ENCODE results near the gene TXNDC11.

Gene TXNDC11

DNA sequence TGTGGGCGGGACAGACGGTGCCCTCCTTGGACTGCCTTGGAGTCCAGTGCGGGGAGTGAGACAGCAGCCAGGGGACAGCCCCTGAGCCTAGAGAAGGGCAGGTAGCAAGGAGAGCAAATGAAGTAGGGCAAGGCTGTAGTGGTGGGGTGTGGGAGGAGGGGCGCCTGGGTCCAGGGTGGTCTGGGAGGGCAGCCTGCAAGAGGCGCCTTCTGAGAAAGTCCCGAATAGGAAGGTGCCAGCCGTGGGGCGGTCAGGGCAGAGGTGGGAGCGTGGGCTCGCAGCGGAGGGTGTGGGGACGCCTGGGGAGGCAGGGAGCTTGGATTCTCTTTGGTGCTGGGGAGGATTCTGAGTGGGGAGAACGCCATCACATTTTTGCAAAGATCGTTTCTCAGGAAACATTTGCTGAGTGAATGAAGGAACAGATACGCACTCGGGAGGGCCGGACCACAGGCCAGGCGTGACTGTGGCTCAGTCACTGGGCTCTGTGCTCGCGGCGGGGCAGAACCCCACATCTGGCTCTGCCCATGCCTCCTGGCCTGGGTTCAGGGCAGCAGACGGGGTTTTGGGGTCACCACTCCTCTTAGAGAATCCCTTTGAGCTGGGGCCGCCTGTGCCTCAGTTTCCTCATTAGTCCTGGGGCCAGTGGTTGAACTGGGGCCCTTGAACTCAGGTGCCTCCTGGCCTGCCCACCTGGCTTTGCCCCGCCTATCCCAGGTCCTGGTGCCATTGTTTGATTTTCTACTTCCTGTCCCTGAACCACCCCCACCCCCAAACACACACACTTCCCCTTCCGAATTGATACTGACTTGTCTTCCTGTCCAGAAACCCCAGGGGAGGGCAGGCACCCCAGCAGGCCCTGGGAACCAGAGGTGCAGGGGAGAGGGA is 70.2 kb downstream of the TXNDC11 start:
- Mint-ChIP-seq H3K27me3 (no peaks in the 10 kb centered on the region), H3K4me3 (peak overlapping the region; percentile 59), H3K9me3 (no peaks in the 10 kb centered on the region), H3K4me1 (peaks cover 41% of the 10 kb centered on the region), H3K27ac (ENCODE audit: low read depth) (peak overlapping the region; percentile 84), H3K36me3 (ENCODE audit: insufficient read depth) (peaks cover 19% of the 10 kb centered on the region)
- ATAC-seq (replicated peaks; ENCODE audit: extremely low read depth, poor library complexity, severe bottlenecking) (peak; percentile 21), DNase-seq (ENCODE audit: low spot score in 2 of 2) (no peak)

DNA sequence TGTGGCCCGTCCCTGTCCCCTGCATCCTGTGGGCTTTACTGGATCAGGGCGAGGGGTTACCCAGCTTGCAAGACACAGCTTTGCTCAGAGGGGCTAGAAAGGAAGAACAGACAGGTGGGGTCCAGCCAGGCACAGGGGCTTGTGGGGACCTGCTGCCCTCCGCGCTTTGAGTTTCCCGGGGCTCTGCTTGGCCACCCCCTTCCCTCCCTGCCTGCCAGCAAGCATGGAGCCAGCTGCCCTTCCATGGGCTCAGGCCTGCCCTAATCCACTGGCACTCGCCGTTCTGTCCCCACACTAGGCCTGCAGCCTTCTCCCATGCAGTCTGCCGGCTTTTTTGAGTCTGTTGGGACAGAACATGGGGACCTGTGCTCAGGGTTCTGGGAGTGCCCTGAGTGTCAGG is 71.0 kb downstream of the TXNDC11 start:
- H3K36me3 Mint-ChIP-seq (ENCODE audit: insufficient read depth): peaks cover 18% of the 10 kb centered on the region
- ATAC-seq (replicated peaks; ENCODE audit: extremely low read depth, poor library complexity, severe bottlenecking) (no peak), DNase-seq (ENCODE audit: low spot score in 2 of 2) (no peak)
- H3K4me1 Mint-ChIP-seq: peaks cover 43% of the 10 kb centered on the region
- H3K27me3 Mint-ChIP-seq: no peaks in the 10 kb centered on the region
- peak overlapping the region; percentile 84 for H3K27ac Mint-ChIP-seq (ENCODE audit: low read depth)
- H3K9me3 Mint-ChIP-seq: no peaks in the 10 kb centered on the region
- peak overlapping the region; percentile 59 for H3K4me3 Mint-ChIP-seq

DNA sequence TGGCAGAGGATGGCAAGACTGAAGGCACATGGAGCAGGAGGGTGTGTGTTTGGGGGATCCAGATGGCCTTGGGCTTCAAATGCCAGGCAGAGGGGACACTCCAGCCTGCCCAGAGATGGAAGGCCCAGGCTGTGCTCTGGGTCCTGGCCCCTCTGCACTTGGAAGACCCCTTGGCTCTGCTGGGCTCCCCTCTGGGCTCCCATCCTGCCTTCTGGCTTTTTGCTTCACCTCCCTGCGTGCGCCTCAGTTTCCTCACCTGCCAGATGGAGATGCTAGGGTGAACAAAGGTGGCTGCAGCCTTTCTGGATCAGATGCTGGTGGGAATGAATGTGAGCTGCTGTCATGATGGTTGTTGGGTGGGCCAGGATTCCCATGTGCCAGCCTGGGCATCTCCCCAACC is 71.4 kb downstream of the TXNDC11 start:
- no peaks in the 10 kb centered on the region for H3K27me3 Mint-ChIP-seq
- no peak for ATAC-seq (replicated peaks; ENCODE audit: extremely low read depth, poor library complexity, severe bottlenecking)
- no peak for DNase-seq (ENCODE audit: low spot score in 2 of 2)
- peaks cover 46% of the 10 kb centered on the region for H3K4me1 Mint-ChIP-seq
- H3K27ac Mint-ChIP-seq (ENCODE audit: low read depth): peak overlapping the region; percentile 84
- peaks cover 18% of the 10 kb centered on the region for H3K36me3 Mint-ChIP-seq (ENCODE audit: insufficient read depth)
- H3K9me3 Mint-ChIP-seq: no peaks in the 10 kb centered on the region
- peak overlapping the region; percentile 70 for H3K4me3 Mint-ChIP-seq

DNA sequence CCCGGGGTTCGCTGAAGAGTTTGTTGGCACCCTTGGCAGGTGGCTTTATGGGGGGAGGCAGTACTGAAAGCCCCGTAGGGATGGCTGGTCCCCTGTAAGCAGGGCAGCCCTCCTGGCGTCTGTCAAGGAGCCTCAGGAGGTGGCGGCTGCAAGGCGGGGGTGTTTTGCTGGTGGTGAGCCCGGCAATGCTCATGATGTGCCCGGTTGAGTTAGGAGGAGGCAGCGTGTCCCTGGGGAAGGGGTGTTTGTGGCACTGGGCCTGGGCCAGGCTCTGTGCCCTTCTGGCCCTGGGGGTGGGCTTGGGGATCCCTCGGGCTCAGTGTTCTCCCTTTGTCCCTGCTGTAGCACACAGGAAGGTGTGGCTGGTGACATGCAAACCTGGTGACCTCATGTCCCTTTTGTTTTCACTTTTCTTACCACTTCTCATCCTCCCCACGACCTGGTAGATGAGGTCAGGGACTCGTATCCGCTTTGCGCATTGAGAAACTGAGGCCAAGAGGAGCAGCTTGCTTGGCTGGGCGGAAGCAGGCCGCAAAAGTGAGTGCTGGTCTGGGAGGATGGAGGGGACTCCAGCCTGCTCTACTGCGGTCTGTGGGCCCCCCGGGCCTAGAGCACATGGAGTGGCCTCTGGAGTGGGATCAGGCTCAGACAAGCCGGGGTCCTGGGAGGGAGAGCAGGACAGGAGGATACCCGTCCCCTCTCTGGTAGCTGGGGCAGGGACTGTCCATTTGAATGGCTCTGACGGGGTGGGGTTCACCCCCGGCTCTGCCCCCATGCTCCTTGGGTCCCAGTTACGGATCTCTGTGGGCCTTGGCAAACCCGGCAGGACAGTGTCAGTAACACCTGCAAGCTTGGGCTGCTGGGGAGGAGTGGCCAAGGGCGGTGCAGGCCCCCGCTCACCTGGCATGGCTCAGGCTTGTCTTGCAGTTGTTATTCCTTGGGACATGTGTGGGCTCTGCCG is 72.2 kb downstream of the TXNDC11 start:
- Mint-ChIP-seq H3K36me3 (ENCODE audit: insufficient read depth) (peaks cover 14% of the 10 kb centered on the region), H3K27me3 (no peaks in the 10 kb centered on the region), H3K27ac (ENCODE audit: low read depth) (peak overlapping the region; percentile 84), H3K4me3 (peak overlapping the region; percentile 70), H3K4me1 (peaks cover 54% of the 10 kb centered on the region), H3K9me3 (no peaks in the 10 kb centered on the region)
- ATAC-seq (replicated peaks; ENCODE audit: extremely low read depth, poor library complexity, severe bottlenecking) (no peak), DNase-seq (ENCODE audit: low spot score in 2 of 2) (no peak)

DNA sequence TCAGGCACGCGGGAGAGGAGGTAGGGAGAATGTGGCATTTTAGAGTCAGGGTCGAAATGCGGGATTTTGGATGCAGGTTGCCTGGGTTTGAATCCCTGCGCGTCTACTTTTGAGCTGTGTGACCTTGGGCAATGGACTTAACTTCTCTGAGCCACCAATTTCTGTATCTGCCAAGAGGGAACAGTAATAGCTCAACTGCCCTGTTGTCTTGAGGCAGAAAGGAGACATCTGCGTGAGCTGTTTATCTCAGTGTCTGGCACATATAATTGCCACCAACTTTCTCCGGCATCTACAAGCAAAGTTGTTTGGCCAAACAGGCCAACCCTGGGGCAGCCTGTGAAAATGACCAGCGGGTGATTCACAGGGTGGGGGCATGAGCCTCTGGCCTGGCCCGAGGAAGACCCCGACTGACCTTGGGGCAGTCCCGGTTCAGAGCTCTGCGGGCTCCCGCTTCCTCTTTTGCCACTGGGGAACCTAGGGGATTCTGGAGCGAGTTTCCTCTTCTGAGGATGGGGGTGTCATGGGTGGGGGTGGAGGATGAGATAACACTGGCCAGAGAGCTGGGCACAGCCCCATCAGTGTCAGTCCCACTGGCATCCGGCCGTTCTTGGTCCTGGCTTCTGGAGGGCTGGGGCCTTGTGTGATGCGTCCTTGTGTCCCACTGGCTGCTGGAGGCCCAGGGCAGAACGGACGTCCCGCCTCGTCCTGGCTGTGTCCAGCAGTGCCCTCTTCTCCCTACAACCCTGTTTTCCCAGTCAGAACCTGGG is 73.1 kb downstream of the TXNDC11 start:
- Mint-ChIP-seq H3K4me1 (peaks cover 57% of the 10 kb centered on the region), H3K27ac (ENCODE audit: low read depth) (peak overlapping the region; percentile 84), H3K27me3 (no peaks in the 10 kb centered on the region), H3K9me3 (no peaks in the 10 kb centered on the region), H3K36me3 (ENCODE audit: insufficient read depth) (peaks cover 12% of the 10 kb centered on the region), H3K4me3 (peak overlapping the region; percentile 70)
- DNase-seq (ENCODE audit: low spot score in 2 of 2): no peak
- no peak for ATAC-seq (replicated peaks; ENCODE audit: extremely low read depth, poor library complexity, severe bottlenecking)

DNA sequence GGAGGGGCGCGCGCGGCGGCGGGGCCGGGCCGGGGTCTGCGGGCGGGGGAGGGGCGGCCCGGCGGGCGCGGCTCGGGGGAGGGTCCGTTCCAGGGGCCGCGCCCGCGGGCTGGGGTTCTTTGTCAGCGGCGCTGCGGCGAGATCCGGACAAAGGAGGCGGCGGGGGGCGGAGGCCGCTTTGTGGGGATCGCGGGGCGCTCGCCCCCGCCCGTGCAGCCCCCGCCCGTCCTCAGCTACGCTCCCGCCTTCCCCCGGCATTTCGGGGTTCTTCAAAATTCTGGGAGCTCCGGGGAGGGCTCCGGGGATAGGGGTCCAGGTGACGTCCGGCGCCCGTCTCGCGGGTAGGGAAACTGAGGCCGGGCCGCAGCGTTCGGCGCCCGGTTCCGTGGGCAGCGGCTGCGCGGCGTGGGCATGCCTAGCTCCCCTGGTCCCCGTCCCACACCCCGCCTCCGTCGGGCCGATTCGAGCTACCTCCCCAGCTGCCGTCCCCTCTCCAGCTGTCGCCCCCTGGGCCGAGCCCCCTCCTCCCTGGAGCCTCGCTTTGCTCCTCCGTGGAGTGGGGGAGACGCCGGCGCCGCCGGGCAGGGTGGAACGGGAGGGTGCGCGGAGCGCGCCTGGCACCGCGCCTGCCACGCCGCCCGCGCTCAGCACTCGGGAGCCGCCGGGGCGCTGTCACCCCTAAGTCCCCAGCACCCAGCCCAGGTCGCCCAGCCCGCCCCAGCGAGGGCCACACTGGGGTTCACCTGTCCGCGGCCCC is 73.9 kb downstream of the TXNDC11 start:
- H3K27me3 Mint-ChIP-seq: no peaks in the 10 kb centered on the region
- no peak overlapping the region for H3K27ac Mint-ChIP-seq (ENCODE audit: low read depth)
- no peak for ATAC-seq (replicated peaks; ENCODE audit: extremely low read depth, poor library complexity, severe bottlenecking)
- H3K9me3 Mint-ChIP-seq: no peaks in the 10 kb centered on the region
- H3K4me1 Mint-ChIP-seq: peaks cover 64% of the 10 kb centered on the region
- peak overlapping the region; percentile 70 for H3K4me3 Mint-ChIP-seq
- peaks cover 14% of the 10 kb centered on the region for H3K36me3 Mint-ChIP-seq (ENCODE audit: insufficient read depth)
- no peak for DNase-seq (ENCODE audit: low spot score in 2 of 2)

DNA sequence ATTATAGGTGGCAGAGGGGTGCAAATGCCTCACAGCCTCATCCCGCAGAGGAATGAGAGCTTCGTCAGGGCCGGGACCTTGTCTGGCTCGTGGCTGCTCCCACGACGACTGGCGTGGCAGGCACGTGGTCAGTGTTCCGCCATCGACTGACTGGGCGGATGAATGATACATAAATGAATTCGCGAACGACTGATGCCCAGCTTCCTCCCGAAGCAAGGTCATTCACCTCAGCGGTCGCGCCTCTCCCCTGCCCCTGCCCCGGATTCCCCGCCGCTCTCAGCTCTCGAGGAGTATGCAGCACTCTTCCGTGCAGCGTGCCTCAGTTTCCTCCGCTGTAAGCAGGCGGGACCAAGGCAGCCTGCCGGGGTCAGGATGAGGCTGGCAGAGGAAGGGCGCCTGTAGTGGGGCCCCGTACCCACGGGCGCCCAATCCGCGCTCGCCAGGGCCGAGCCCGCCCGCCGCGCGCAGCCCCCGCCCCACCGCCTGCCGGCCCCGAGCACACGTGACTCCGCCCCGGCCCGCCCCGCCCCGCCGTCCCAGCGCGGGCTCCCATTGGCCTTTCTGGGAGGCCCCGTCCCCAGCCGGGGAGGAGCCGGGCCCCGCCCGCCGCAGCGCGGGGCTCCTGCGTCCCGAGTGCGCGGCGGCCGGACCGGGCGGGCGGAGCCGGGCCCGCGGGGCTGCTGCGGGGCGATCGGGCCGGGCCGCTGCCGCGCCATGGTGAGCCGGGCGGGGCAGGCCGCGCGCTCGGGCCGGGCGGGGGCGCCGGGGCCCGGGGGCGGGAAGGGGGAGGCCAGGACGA is 74.6 kb downstream of the TXNDC11 start, which contains the start of gene SNN:
SNN (plus strand) TSS at position 632 of the 799 bp plus-strand sequence. CDS start 7,605 bp downstream, outside the sequence.
- Mint-ChIP-seq H3K27ac (ENCODE audit: low read depth) (no peak within 1 kb of the TSS), H3K9me3 (no peaks in the 10 kb centered on the region), H3K36me3 (ENCODE audit: insufficient read depth) (peaks cover 14% of the 10 kb centered on the region), H3K27me3 (no peaks in the 10 kb centered on the region), H3K4me3 (peak within 1 kb of the TSS; percentile 71), H3K4me1 (peaks cover 58% of the 10 kb centered on the region)
- DNase-seq (ENCODE audit: low spot score in 2 of 2) (peak; percentile 61 to 72), ATAC-seq (replicated peaks; ENCODE audit: extremely low read depth, poor library complexity, severe bottlenecking) (peak; percentile 82)

DNA sequence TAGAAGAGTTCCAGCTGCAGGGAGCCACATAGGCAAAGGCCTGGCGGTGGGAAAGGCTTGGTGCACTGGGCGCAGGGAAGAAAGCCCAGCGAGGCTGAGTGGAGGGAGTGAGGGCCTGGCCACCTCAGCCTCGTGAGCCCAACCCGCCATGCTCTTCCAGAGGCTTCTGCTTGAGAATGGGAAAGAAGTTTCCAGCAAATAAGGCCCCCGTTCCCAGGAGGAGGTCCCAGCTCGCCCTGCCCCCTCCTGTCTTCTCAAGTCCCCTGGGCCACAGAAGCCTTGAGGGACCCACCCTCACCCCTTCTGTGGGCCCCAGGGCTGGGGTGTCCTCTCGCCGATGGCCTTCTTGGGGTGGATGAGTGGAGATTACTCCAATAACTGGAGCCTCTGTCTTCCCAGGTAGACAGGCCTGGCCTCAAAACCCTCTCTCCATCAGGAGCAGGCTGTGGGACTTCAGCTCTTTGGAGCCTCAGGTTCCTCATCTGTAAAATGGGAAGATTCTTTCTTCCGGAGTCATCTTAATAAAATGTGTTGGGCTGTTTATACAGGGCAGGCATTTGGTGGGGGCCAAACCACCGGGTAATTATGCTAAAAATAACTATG is 75.3 kb downstream of the TXNDC11 start:
- DNase-seq (ENCODE audit: low spot score in 2 of 2) (no peak), ATAC-seq (replicated peaks; ENCODE audit: extremely low read depth, poor library complexity, severe bottlenecking) (no peak)
- Mint-ChIP-seq H3K4me3 (peak overlapping the region; percentile 71), H3K4me1 (peaks cover 51% of the 10 kb centered on the region), H3K27me3 (no peaks in the 10 kb centered on the region), H3K9me3 (no peaks in the 10 kb centered on the region), H3K27ac (ENCODE audit: low read depth) (no peak overlapping the region), H3K36me3 (ENCODE audit: insufficient read depth) (peaks cover 11% of the 10 kb centered on the region)

DNA sequence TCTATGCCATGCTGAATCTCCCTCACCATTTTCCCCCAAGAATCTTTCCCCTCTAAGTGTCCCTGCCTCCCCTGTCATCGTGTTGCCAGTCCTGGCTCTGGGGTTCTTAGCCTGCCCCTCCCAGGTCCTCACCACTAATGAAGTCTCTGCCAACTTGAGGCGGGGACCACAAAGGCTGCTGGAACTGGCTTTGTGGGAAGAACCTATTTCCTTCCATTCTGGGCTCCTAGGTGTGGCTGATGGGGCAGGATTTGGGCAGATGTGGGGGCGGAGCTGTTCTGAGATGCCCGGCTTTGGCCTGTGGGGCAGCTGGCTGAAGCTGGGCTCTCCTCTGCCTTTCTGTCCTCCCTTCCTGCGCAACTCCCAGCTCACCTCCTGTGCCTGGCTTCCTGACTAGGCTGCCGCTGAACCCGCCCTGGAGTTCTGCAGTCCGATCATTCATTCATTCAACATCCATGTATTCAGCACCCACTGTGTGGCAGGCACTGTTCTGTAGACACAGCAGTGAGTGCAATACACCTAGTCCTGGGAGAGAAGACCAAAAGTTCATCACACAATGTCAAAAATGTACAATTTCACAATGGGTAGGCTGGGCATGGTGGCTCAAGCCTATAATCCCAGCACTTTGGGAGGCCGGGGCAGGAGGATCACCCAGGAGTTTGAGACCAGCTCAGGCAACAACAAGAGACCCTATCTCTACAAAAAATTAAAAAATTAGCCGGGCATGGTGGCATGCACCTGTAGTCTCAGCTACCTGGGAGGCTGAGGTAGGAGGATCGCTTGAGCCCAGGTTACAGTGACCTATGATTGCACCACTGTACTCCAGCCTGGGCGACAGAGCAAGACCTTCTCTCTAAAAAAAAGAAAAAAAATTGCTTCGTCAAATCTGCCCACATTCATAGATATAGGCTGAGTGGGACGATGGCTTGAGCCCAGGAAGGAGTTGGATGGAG is 76.3 kb downstream of the TXNDC11 start:
- H3K4me1 Mint-ChIP-seq: peaks cover 45% of the 10 kb centered on the region
- no peaks in the 10 kb centered on the region for H3K27me3 Mint-ChIP-seq
- DNase-seq (ENCODE audit: low spot score in 2 of 2): no peak
- peak overlapping the region; percentile 71 for H3K4me3 Mint-ChIP-seq
- no peak for ATAC-seq (replicated peaks; ENCODE audit: extremely low read depth, poor library complexity, severe bottlenecking)
- H3K36me3 Mint-ChIP-seq (ENCODE audit: insufficient read depth): peaks cover 7% of the 10 kb centered on the region
- no peaks in the 10 kb centered on the region for H3K9me3 Mint-ChIP-seq
- no peak overlapping the region for H3K27ac Mint-ChIP-seq (ENCODE audit: low read depth)

DNA sequence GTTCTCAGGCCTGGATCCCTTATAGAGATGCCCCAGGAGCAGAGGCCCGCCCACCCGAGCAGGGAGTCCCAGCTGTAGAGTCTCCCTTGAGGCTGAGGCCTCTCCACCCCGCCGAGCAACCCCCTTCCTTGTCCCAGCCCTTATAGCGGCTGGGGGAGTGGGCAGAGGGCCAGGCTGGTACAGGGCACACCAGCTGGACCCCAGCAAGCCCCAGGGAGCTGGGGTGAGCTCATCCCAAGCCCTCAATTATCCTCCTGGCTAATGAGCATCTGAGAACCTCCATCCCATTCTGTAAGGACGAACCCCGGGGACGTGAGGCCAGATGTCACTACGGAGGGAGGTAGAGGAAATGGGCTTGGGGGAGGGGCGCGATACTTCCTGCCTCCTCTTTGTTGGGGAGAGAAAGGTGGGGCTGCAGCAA is 77.6 kb downstream of the TXNDC11 start:
- ATAC-seq (replicated peaks; ENCODE audit: extremely low read depth, poor library complexity, severe bottlenecking) (no peak), DNase-seq (ENCODE audit: low spot score in 2 of 2) (no peak)
- H3K27me3 Mint-ChIP-seq: no peaks in the 10 kb centered on the region
- peak overlapping the region; percentile 2 for H3K27ac Mint-ChIP-seq (ENCODE audit: low read depth)
- H3K36me3 Mint-ChIP-seq (ENCODE audit: insufficient read depth): peaks cover 5% of the 10 kb centered on the region
- H3K4me1 Mint-ChIP-seq: peaks cover 35% of the 10 kb centered on the region
- H3K9me3 Mint-ChIP-seq: no peaks in the 10 kb centered on the region
- peak overlapping the region; percentile 21 for H3K4me3 Mint-ChIP-seq

All from central memory CD8-positive, alpha-beta T cell (primary cell).